Stimulated activated CD8-positive, alpha-beta memory T cell treated with anti-CD3 and anti-CD28 coated beads, Interleukin-15, amount 100 ng/mL, for 4 hours (primary cell): ENCODE measurements around the gene CIDEC.

Experiments
- DNase-seq, 2 donors: peaks; one replicate each; pipeline ENCODE4 v3.0.0-alpha.2; 2020; ENCODE audit warnings: low read depth in 2 of 2

CIDEC gene

GRCh38 chr3:9846931-9847488, 33.0 kb downstream of the CIDEC start:
- DNase-seq, result no peak

DNA sequence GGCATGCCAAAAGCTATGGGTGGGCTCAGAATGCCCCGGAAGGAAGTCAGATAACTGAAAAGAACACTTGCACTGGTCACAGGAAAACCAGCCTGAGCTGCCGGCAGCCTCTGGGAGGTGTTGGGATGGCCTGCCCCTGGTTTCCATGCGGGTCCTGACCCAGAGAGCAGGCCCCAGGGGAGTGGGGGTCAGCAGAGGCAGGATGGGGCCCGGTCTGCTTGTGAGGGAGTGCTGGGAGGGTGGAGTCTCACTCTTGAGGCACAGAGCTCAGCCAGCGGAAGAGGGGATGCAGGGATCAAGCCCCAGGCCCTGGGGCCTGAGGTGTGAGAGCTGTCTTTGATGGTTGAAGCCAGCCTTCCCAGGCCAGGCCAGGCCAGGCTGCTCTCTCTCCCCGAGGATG, 33.8 kb downstream of the CIDEC start:
- DNase-seq, result no peak

GRCh38 chr3:9843715-9844438, 36.2 kb downstream of the CIDEC start, which contains the start of gene RPUSD3:
RPUSD3 (minus strand) TSS chr3:9844008; CDS start chr3:9843990, 18 bp downstream.
- DNase-seq, result peak; percentile 87 to 90

DNA sequence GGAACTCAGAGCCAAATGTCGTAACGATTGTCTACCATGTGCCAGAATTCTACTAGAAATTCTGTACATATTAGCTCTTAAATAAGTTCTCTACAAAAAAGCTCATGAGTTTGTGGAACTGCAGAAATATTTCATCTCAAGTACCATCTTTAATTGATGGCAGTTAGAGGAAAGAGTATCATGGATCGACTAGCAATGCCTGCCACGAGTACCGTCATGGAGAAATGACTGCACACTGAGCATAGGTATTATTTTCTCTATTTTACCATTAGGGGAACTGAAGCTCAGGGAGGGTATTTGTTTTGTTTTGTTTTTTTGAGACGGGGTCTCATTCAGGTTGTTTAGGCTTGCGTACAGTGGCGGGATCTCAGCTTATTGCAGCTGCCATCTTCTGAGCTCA, 39.0 kb downstream of the CIDEC start:
- no peak for DNase-seq

DNA sequence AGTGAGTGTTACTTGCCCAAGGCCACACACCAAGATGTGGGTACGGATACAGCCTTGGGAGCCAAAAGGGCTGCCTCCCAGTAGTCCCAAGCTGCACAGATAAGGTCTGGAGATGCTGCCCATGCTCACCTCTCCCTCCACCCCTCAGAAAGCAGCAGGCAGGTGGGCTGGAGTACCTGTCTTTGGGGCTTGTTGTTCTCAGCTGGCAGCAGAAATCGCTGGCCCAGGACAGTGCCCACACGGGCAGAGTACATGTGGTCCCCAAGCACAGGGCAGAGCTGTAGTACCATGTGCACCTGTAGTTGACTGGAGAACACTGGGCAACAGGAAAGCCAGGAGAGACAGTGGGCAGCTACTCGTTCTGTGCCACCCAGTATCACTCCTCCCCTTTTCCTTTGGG, 41.2 kb downstream of the CIDEC start:
- no peak for DNase-seq

GRCh38 chr3:9837701-9838582, 42.1 kb downstream of the CIDEC start:
- DNase-seq, result no peak

DNA sequence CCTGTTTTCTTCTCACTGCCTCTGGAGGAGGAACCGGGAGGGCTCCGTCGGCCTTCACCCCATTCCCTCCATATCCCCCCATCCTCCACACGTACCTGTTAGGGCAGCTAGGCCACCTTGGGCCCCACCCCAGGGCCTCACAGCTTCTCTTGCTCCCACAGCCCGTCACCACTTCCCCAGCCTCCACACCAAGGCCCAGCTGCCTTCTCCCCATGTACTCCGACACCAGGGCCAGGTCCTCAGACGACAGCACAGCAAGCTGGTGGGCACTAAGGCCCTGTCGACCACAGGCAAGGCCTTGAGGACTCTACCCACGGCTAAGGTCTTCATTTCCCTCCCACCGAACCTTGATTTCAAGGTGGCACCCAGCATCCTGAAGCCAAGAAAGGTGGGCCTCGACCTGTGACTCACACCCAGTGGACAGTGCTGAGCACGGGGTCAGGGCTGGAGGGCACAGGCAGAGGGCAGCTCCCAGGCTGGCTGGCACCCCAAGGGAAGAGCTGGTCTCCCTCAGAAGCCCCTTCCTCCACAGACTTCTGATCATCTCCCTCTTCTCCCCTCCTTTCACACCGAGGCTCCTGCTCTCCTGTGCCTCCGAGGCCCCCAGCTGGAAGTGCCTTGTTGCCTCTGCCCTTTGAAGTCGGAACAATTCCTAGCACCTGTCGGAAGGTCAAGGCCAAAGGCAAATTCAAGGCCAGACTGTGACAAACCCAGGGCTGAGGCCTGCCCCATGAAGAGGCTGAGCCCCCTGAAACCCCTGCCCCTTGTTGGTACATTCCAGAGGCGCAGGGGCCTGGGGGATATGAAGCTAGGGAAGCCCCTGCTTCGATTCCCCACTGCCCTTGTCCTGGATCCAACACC, 45.3 kb downstream of the CIDEC start:
- DNase-seq, result no peak

GRCh38 chr3:9833078-9833477, 47.0 kb downstream of the CIDEC start:
- no peak for DNase-seq

GRCh38 chr3:9831253-9831652, 48.8 kb downstream of the CIDEC start:
- no peak for DNase-seq

GRCh38 chr3:9828801-9829755, 51.0 kb downstream of the CIDEC start:
- DNase-seq, result no peak

- no peak for DNase-seq
These were observed 53.1 kb downstream of the CIDEC start for GRCh38 chr3:9826815-9827573.

GRCh38 chr3:9825451-9826040, 54.5 kb downstream of the CIDEC start:
- DNase-seq, result no peak

DNA sequence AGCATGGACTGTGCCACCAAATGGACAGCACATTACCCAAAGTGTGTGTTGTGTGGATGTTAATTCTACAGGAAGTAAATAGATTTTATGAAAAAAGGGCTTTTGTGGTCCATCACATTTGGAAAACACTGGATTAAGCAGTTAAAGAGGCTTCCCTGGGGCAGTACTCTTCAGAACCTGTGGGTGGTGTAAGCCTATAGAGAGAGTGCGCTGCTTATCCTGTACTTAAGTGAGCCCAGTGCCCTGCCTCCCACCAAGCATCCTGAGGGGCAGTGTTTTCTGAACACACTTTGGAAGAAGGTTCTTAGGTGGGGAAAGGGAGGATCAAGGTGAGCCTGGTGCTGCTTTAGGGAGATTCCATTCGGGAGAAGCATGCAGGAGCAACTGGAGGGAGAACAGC, 59.1 kb downstream of the CIDEC start:
- DNase-seq, result no peak

GRCh38 chr3:9820543-9820942, 59.5 kb downstream of the CIDEC start:
- DNase-seq, result no peak

- no peak for DNase-seq
These were observed 61.3 kb downstream of the CIDEC start for GRCh38 chr3:9818666-9819335.

DNA sequence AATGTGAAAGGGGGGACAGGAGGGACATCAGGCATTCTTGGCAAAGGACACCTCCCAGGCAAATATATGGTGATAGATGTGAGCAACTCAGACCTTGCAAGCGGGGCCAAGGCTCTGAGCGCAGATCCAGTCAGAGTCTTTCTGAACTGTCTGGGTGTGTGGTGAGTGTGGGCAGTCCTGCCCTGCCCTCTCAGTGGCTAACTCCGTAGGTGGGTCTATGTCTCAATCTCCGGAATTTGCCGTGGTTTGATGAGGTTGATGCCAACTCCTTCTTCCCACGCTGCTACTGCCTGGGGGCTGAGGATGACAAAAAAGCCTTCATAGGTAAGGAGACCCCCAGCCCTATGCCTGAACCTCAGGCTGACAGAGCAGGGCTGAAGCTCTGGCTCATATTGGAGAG, 62.6 kb downstream of the CIDEC start:
- DNase-seq, result no peak
